Left forelimb (tissue), 1 donor: ENCODE data around the gene GRIK1.

Experiments used
- DNase-seq: peaks from one replicate; pipeline ENCODE4 v3.0.0-alpha.2; 2018; ENCODE audit warnings: low spot score

Gene GRIK1

GRCh38 chr21:29786496-29787360 is 153.1 kb downstream of the GRIK1 start:
- no peak for DNase-seq

GRCh38 chr21:29777160-29777559 is 162.6 kb downstream of the GRIK1 start:
- DNase-seq: no peak

GRCh38 chr21:29775462-29775861 is 164.3 kb downstream of the GRIK1 start:
- no peak for DNase-seq

GRCh38 chr21:29771491-29772066 is 168.2 kb downstream of the GRIK1 start:
- DNase-seq: no peak

GRCh38 chr21:29763674-29764073 is 176.1 kb downstream of the GRIK1 start:
- DNase-seq: no peak

- DNase-seq: no peak
These were observed 177.2 kb downstream of the GRIK1 start for GRCh38 chr21:29762570-29763082.

GRCh38 chr21:29753216-29753615 is 186.6 kb downstream of the GRIK1 start:
- DNase-seq: no peak

GRCh38 chr21:29751473-29752185 is 188.2 kb downstream of the GRIK1 start:
- no peak for DNase-seq

GRCh38 chr21:29749957-29750356 is 189.8 kb downstream of the GRIK1 start:
- DNase-seq: no peak

- DNase-seq: no peak
These were observed 190.6 kb downstream of the GRIK1 start for GRCh38 chr21:29749223-29749622.

GRCh38 chr21:29748391-29749167 is 191.2 kb downstream of the GRIK1 start:
- DNase-seq: no peak

- DNase-seq: no peak
These were observed 198.0 kb downstream of the GRIK1 start for GRCh38 chr21:29741761-29742160.

- no peak for DNase-seq
These were observed 200.6 kb downstream of the GRIK1 start for GRCh38 chr21:29739176-29739575.

GRCh38 chr21:29738730-29739129 is 201.1 kb downstream of the GRIK1 start:
- DNase-seq: no peak

GRCh38 chr21:29737186-29737585 is 202.6 kb downstream of the GRIK1 start:
- DNase-seq: no peak

GRCh38 chr21:29730281-29730680 is 209.5 kb downstream of the GRIK1 start:
- no peak for DNase-seq

- DNase-seq: no peak
These were observed 213.8 kb downstream of the GRIK1 start for GRCh38 chr21:29726044-29726443.

- no peak for DNase-seq
These were observed 214.6 kb downstream of the GRIK1 start for GRCh38 chr21:29725025-29725736.

GRCh38 chr21:29721964-29722363 is 217.8 kb downstream of the GRIK1 start:
- no peak for DNase-seq

- DNase-seq: no peak
These were observed 218.6 kb downstream of the GRIK1 start for GRCh38 chr21:29721221-29721620.

- no peak for DNase-seq
These were observed 220.3 kb downstream of the GRIK1 start for GRCh38 chr21:29719521-29719920.
